ENCODE results near the gene NOTCH2.
"Not testable (repeated sequence)": the region's sequence is repeated elsewhere in the genome, so short reads cannot be mapped to it uniquely, and the experiment has no call there.

NOTCH2 gene

DNA sequence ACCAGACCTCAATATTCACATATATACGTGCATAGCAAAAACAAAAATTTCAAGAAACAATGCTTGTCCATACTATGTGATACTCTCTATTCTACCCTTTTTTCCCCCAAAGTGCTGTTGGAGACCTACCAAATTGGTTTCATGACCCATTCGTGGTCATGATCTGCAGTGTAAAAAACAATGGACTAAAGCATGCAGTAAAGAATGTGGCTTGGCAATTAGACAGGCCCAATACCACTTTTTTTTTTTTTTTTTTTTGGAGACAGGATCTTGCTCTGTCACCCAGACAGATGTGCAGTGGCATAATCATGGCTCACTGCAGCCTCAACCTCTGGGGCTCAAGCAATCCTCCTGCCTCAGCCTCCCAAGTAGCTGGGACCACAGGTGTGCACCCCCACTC, 21.3 kb downstream of the NOTCH2 start:
- DNase-seq: not testable (repeated sequence)

DNA sequence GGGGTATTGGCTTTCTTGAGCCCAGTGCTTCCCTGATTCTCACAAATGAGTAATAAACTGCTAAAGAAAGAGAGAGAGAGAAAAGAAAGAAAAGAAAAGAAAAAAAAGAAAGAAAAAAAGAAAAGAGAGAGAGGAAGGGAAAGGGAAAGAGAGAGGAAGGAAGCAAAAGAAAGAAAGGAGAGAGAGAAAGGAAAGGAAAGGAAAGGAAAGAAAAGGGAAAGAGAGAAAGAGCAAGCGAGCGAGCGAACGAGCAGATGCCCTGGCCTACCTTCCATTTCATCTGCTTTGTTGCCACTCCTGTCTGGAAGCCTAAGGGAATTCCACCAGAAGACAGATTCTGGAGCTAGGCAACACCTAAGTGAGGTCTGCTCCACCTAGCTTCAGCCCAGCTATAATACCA, 27.7 kb downstream of the NOTCH2 start:
- DNase-seq: not testable (repeated sequence)

DNA sequence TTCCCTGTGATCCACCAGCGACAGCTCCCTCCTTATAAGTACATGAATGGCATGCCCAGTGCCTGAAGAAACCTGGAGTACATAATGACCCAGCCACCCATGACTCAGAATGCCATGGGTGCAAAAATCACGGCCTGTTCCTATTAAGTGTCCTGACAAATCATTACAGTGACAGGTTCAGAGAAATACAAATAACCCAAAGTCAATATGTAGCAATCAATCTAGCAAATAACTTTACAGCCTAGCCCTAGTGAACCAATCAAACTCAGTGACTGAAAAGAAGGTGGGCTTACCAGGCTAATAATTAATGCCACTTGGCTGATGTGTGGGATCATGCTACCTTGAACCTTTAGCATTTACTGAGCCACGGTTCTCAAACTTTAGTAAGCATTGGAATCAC, 37.2 kb downstream of the NOTCH2 start:
- not testable (repeated sequence) for DNase-seq

DNA sequence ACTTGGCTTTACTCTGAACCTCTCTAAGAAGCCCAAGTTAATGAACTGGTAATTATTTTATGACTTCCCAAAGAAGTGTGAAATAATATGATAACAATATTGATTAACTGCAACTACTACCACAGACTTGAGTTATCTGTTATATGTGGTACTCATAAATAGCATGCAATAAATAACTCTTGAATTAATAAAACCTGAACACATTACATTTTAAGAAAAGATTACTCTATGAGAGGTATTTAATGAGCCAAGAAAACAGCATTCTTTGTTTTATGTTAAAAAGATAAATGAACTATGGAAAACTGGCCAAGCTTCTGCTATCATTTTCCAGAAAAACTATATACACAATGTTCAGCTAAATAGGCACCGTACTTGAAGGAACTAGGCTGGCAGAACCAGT, 45.7 kb downstream of the NOTCH2 start:
- not testable (repeated sequence) for DNase-seq

DNA sequence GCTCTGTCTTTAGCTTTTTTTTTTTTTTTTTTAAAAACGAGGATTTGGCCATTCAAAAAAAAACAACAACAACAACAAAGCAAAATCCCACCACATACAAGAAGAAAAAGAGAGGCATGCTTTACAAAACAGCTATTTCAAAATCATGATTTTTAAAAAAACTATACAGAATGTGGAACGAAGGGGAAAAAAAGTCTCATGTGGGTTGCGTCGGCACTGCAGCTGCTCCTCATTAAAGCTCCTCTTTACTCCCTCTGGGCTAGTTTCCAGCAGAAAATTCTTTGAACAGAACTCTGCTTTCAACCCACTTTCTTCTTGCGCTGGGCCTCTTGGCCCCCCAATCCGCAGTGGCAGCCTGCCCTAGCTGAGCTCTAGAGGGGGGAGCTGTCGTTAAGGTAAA, 54.5 kb downstream of the NOTCH2 start:
- DNase-seq: not testable (repeated sequence)

DNA sequence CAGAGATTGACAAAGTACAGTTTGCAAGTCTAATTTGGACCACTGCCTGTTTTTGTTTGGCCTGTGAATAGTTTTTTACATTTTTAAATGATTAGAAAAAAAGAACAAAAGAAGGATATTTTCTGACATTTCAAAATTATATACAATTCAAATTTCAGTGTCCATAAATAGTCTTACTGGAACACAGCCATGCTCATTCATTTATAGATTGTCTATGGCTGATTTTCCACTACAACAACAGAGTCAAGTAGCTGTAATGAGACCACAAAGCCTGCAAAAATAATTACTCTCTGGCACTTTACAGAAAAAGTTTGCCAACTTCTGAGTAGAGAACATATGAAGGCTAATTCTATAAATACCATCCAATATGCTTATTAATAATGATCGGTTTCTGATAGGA, 61.1 kb downstream of the NOTCH2 start:
- DNase-seq: not testable (repeated sequence)

DNA sequence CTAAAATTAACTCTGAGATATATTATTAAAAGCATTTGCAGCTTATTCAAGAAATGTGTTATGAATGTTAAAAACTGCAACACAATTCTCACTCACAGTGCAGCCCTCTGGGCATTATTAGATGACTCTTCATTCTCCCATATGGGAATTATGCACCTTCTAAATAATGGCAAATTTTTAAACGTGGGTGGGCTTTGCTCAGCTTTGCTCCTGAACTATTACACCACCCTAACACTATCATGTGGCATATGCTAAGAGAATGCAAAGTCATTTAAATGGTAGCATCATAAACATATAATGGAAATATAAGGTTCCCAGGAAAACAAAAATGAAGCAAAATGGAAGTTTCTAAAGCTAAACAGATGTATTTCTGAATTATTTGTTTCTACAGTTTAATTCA, 61.6 kb downstream of the NOTCH2 start:
- not testable (repeated sequence) for DNase-seq

DNA sequence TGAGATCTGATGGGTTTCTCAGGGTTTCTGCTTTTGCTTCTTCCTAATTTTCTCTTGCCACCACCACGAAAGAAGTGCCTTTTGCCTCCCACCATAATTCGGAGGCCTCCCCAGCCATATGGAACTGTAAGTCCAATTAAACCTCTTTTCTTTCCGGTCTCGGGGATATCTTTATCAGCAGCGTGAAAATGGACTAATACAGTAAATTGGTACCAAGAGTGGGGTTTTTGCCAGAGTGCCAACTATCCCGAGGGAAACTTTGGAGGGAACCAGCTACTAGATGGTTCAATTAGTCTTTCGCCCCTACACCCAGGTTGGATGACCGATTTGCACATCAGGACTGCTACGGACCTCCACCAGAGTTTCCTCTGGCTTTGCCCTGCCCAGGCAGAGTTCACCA, 68.4 kb downstream of the NOTCH2 start:
- DNase-seq: not testable (repeated sequence)

DNA sequence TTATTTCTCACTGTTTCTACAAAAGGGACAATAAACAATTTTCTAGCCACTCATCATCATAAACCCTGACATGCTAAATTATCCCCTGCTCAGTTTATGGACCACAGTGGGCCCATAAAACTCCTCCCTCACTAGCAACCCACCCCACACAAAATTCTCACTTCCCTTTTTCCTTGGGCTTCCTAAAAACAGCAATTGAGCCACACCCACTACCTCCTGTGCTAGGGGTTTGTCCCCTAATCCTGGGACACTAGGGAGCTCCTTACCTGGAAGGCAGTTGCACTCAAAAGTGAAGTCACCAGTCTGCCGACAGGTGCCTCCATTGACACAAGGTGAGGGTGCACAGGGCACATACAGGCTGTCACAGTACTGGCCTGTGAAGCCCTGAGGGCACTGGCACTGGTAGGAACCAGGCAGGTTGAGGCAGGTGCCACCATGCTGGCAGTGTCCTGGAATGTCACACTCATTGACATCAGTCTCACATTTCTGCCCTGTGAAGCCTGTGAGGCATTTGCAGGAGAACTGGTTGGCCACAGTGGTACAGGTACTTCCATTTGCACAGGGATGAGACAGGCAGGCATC, 72.6 kb downstream of the NOTCH2 start:
- DNase-seq: not testable (repeated sequence)

DNA sequence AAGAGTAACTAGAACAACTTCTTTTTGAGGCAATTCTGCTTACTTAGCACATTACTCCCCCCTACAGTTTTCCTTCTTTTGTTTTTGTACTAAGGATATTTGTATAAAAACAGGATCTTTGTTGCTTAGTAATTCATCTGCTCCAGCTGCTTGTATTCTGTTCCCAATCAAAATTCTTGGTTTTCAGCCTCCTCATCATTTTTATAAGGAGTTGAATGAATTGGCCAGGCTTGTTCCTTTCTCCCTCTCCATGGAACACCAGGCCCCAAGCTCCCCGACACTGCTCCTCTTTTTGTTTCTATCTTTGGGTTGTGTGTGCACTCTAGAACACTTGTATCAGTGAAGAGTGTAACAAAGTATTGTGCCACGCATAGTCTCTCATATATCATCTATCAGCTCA, 73.5 kb downstream of the NOTCH2 start:
- DNase-seq: not testable (repeated sequence)

DNA sequence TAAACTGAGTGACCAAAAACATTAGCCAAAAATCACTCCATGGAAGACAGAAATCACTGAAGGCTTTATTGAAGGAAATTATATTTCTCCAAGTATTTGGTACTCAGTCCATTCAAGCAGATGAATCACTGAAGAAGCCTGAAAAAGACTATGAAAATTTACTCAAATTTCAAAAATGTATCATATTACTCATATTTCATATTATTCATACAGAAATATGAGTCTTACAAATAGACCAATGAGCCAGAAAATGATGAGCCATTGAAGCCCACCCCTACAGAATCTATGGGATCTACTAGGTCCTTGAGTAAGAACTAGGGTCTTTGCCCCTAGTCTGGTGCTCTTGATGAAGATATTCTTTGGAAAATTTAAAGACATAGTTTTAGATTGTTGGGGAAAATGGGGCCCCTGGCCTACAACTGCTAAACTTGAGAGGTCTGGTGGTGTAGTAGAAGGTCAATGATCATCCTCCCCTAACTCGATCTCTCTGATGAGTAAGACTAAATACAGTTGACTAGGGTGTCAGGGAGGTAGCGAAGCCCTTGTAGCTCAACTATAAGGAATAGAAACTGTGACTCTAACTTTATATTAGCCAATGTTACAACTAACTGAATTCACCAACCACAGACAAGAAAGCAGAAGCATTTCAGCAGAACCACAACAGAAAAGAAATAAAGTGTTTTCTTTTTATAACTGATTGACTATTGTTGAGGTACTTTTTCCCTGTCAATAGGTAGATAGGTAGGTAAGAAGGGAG, 81.0 kb downstream of the NOTCH2 start:
- DNase-seq: no peak

DNA sequence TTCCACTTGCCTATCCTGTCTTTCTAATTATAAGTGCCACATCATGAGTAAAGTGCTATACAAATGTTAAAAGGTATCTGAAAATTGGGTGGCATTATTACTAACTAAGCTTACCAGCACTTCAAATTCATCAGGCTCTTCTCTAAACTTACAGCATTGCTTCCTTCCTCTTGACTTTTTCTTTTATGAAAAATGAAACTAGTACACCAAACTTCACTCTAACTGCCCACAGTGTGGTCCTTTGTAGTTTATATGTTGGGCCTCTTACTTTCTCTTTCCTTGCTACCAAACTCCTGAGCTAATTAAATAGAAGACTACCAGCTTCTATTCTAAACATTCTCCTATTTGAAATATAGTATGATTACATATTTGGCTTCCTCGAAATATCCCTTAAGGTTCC, 81.8 kb downstream of the NOTCH2 start:
- DNase-seq: no peak

DNA sequence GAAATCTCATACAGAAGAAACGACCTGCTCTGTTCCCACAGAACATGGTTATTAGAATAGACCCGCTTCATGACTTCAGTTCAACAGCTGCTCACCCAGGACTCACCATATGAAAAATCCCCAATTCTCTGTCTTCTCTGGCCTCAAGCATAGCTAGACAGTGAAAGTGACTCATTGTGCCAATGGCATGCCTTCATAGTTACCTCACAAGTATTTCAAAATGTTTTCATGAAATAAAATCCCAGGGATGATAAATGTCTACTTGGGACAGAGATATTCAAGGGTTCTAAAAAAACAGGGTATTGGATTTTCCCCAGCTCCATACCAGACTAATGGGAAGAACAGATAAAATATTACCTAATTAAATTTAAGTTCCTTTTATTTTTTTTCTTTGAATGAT, 82.3 kb downstream of the NOTCH2 start:
- DNase-seq: no peak

DNA sequence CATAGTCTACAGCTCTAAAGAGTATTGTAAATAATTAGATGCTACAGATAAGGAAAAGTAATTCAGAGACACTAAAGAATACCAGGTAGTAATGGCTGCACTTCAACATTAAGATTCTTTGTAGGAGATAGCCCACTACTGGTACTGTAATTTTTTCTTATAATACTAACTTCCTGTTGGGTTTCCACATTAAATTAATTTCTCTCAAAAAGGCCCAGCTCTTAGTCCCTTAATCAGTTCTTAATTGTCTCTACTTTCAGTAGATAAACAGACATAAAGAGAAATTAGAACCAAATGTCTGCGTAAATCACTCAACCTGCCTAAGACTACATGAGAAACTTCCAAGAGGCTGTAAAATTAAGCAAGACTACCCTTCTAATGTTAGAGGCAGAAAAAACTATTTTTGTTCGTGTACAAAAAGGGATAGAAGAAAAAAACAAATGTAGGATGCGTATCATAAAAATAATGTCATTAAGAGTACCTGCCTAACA, 83.4 kb downstream of the NOTCH2 start:
- no peak for DNase-seq

DNA sequence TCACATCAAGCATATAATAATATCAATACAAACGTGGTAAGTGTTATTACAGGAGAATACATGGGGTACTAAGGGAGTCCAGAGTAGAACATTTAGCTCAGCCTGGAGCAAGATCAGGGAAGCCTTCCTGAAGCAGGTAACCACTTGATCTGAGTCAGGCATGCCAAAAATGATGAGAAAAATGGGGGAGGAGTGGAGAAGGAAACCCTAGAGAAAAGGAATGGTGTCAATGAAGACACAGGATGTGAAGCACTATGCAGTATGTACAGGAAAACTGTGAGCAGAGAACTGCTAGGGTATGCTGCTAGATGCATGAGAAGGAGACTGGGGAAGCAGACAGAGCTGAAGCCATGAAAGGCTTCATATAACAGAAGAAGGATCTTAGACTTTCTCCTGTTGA, 84.7 kb downstream of the NOTCH2 start:
- DNase-seq: no peak

DNA sequence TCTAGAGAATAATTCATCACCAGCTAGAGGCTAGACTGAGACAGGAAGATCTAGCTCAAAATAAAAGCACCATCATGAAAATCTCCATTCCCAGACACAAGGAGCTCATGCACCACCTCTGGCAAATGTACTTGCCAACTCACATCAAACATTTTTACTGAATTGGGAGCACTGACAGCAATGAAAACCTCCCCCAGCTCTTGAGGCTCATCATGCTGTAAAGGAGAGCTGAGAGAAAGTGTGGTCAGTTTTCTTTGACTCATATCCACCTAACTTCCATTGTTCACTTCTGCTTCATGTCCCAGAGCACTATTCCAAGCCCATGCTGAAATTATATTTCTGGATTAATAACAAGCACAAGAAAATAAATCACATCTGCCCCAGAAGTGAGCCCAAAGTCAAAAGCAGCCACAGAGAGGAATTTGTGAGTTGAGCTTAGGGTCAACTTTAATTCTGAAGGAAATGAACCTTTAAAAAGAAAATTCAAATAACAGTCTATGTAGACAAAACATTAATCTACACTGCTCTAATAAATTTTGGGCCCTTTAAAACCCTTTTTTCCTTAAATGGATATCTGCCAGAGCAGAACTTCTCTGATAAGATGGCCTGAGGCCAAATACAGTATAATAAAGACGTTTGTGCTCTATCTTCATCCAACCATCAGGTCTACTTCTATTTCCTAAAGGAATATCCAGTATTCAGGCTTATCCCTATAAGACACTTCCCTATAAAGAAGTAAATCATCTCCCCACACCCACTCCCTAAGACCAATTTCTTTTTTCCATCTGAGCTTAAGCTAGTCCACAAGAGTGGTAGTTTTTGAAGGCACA, 87.3 kb downstream of the NOTCH2 start:
- DNase-seq: no peak

DNA sequence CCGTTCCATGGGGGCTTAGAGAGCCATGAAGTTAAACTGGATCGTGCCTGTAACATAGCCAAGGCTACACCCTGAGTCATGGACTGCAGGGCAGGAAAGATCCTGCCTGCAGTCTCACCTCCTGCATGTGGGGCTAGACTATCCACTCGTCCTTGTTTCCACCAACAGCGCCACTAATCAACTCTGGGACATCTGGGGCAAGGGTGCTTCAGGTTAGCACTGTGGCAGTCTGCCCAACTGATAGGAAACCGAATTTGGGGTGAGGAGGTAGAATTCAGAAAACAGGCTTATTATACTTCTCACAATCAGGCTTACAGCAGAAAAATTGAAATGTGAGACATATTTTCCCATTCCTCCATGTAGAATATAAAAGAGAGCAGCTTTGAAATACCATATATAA, 88.0 kb downstream of the NOTCH2 start:
- no peak for DNase-seq

DNA sequence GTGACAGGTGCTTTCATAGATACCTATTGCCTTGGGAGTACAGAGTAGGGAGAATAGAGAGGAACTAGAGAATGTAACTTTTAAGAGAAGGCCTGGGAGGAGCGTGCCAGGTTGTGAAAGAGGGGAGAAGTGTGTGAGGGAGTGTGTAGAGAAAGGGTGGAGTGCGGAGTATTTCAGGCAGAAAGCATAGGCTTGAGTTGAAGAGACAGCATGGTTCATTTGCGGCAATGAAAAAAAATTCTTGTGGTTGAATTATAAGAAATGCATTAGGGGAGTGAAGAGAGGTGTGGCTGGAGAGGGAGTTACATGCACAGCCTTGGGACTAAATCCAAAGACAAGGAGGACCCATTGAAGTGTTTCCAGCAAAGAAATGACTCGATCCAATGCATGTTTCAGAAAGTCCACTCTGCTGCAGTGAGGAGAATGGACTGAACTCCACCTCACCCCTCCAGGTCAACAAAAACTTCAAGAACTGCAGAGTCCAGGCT, 91.4 kb downstream of the NOTCH2 start:
- DNase-seq: no peak

DNA sequence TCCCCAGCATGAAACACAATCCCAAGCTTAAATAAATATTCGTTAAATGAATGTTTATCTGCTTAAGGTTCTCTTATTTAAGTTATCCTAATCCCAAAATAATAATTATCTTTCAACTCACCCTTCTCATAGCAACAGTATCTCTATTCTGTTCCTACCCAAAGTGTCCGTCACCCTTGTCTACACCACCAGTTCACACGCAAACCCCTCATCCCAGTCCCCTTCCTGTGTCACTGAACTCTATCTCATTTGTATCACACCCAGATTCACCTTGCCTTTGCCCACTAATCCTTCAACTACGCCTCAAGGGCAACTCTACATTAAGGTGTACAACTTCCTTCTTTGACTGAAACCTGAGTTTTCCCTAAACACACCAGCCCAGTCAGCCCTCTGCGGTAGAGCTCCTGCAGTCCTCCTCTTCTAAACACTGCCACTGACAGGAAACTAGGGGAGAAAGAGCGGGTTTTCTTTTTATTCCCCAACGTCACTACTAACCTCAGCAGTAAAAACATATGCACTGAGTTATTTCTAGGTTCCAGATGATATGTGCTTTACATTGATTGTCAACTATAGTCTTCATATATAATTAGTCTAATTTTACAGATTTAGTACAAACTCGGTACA, 92.2 kb downstream of the NOTCH2 start:
- DNase-seq: not testable (repeated sequence)

DNA sequence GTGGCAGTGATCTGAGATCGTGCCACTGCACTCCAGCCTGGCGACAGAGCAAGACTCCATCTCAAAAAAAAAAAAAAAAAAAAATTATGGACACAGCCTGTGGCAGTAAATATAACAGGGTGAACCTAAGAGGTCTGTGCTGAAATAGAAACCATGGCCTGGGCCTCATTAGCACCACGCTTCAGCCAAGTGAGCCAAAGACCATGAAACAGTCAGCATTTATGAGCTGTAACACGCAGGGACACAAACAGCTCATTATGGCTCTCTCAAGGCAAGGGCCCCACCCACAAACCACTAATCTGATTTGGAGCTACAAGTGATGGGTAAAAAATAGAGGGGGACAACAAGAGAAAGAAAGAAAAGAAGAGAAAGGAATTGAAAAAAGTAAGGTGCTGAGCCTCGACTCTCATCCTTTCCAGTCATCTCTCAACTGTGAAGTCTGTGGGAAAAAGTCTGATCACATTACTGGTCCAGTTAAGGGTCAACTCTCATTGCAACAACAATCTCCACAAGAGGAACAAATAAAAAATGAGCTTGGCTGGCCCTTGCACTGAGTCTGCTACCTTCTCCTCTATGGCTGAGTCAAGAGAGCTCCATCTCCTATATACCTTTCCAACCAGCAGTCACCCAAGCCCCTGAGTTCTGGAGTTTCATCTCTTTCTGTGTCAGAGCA, 93.7 kb downstream of the NOTCH2 start:
- DNase-seq: not testable (repeated sequence)

DNA sequence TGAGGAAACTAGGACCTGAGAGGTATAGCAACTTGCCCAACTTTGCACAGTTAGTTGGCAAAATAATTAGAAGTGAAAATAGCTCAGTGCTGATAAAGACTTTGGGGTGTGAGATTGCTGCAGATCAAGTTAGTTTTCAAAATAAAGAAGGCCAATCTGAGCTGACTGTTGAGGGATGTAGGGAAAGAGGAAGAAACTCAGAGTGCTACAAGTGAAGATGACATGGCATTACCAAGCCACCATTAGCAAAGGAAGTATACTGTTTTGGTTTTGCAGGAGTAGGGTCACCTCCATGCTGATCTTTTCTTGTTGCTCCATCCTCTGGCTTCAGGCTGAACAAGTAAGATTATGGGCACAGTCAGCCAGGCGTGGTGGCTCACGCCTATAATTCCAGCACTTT, 94.5 kb downstream of the NOTCH2 start:
- DNase-seq: no peak

DNA sequence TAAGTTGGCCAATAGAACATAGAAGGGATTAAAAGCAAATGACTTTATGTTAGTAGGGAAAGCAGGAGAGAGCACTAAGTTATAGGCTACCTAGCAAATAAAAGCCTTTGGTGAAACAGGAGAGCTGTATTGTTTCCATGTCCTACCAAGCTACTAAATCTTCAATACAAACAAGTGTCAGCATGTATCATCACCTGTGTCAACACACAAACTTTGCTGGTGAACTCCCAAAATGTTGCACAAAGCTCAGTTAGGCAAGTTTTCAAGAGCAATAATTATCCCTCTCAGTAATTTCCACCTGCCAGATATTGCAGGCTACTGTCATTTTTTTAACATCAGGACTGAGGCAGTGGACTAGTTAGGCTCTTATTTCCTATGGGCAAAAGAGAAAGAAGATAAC, 95.4 kb downstream of the NOTCH2 start:
- no peak for DNase-seq
